ENCODE results near the gene KIF26B. TPM values are rescaled to one million over a fixed set of nuclear protein-coding genes. Genes with fewer than 3 reads are reported as not detected.

KIF26B gene
- total RNA-seq, 1 donor from 2014 or later, result 5.1 TPM

- DNase-seq (ENCODE audit: low spot score, unreplicated experiment), result no peak
- peaks cover 1% of the 10 kb centered on the region for H3K36me3 Mint-ChIP-seq (ENCODE audit: insufficient read depth)
- H3K4me3 Mint-ChIP-seq (ENCODE audit: low read depth), result no peak overlapping the region
- no peaks in the 10 kb centered on the region for H3K27me3 Mint-ChIP-seq
- TF ChIP-seq, protein P1, sequence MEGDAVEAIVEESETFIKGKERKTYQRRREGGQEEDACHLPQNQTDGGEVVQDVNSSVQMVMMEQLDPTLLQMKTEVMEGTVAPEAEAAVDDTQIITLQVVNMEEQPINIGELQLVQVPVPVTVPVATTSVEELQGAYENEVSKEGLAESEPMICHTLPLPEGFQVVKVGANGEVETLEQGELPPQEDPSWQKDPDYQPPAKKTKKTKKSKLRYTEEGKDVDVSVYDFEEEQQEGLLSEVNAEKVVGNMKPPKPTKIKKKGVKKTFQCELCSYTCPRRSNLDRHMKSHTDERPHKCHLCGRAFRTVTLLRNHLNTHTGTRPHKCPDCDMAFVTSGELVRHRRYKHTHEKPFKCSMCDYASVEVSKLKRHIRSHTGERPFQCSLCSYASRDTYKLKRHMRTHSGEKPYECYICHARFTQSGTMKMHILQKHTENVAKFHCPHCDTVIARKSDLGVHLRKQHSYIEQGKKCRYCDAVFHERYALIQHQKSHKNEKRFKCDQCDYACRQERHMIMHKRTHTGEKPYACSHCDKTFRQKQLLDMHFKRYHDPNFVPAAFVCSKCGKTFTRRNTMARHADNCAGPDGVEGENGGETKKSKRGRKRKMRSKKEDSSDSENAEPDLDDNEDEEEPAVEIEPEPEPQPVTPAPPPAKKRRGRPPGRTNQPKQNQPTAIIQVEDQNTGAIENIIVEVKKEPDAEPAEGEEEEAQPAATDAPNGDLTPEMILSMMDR (IDR thresholded peaks at IDR 0.05; ENCODE audit: unreplicated experiment), result no peak
- no peak overlapping the region for H3K27ac Mint-ChIP-seq
- H3K4me1 Mint-ChIP-seq (ENCODE audit: low read depth), result peaks cover 25% of the 10 kb centered on the region
- H3K9me3 Mint-ChIP-seq (ENCODE audit: low read depth), result peaks cover 4% of the 10 kb centered on the region
Observed at GRCh38 chr1:245184779-245185178, 30.0 kb downstream of the KIF26B start.

DNA sequence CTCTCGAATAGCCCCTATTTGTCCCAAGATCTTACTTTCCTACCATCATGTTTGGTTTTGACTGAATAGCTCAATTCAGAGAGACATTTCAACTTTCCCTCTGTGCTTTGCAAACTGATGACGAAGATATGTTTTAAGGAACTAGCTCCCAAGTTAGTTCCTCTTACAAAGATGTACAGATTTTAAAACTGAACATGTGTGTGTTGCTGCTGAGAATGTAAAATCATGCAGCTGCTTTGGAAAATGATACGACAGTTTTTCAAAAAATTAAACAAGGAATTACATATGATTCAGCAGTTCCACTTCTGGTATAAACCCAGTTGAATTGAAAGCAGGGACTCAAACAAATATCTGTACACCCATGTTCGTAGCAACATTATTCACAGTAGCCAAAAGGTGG is 33.6 kb downstream of the KIF26B start:
- peaks cover 1% of the 10 kb centered on the region for H3K36me3 Mint-ChIP-seq (ENCODE audit: insufficient read depth)
- peaks cover 4% of the 10 kb centered on the region for H3K9me3 Mint-ChIP-seq (ENCODE audit: low read depth)
- DNase-seq (ENCODE audit: low spot score, unreplicated experiment), result no peak
- no peak overlapping the region for H3K4me3 Mint-ChIP-seq (ENCODE audit: low read depth)
- H3K27ac Mint-ChIP-seq, result no peak overlapping the region
- no peaks in the 10 kb centered on the region for H3K27me3 Mint-ChIP-seq
- peaks cover 7% of the 10 kb centered on the region for H3K4me1 Mint-ChIP-seq (ENCODE audit: low read depth)
- TF ChIP-seq, protein P1 (IDR thresholded peaks at IDR 0.05; ENCODE audit: unreplicated experiment), result no peak

GRCh38 chr1:245195398-245195797 is 40.6 kb downstream of the KIF26B start:
- Mint-ChIP-seq H3K4me1 (ENCODE audit: low read depth) (no peaks in the 10 kb centered on the region), H3K27me3 (no peaks in the 10 kb centered on the region), H3K4me3 (ENCODE audit: low read depth) (no peak overlapping the region), H3K9me3 (ENCODE audit: low read depth) (no peaks in the 10 kb centered on the region), H3K36me3 (ENCODE audit: insufficient read depth) (no peaks in the 10 kb centered on the region), H3K27ac (no peak overlapping the region)
- TF ChIP-seq, protein P1 (IDR thresholded peaks at IDR 0.05; ENCODE audit: unreplicated experiment), result no peak
- DNase-seq (ENCODE audit: low spot score, unreplicated experiment), result no peak

DNA sequence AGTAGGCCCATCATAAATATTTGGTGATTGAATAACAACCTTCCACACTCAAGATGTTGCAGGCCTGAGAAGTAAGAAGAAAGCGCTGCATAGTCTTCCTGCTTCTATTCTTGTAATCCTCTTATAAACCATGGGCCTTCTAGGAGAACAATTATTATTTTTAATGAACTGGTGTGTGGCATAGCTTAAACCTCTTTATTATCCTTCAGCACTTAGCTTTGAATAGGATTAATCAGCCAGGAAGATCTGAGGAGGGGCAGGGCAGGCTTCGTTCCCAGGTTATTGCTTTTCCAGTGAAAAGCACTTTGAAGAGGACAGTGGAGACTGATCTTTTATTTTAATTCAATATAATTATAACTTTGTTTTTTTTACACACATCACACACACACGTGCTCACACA is 42.3 kb downstream of the KIF26B start:
- TF ChIP-seq, protein P1 (IDR thresholded peaks at IDR 0.05; ENCODE audit: unreplicated experiment), result no peak
- DNase-seq (ENCODE audit: low spot score, unreplicated experiment), result no peak
- no peaks in the 10 kb centered on the region for H3K9me3 Mint-ChIP-seq (ENCODE audit: low read depth)
- no peaks in the 10 kb centered on the region for H3K4me1 Mint-ChIP-seq (ENCODE audit: low read depth)
- no peaks in the 10 kb centered on the region for H3K36me3 Mint-ChIP-seq (ENCODE audit: insufficient read depth)
- H3K4me3 Mint-ChIP-seq (ENCODE audit: low read depth), result no peak overlapping the region
- no peaks in the 10 kb centered on the region for H3K27me3 Mint-ChIP-seq
- no peak overlapping the region for H3K27ac Mint-ChIP-seq

DNA sequence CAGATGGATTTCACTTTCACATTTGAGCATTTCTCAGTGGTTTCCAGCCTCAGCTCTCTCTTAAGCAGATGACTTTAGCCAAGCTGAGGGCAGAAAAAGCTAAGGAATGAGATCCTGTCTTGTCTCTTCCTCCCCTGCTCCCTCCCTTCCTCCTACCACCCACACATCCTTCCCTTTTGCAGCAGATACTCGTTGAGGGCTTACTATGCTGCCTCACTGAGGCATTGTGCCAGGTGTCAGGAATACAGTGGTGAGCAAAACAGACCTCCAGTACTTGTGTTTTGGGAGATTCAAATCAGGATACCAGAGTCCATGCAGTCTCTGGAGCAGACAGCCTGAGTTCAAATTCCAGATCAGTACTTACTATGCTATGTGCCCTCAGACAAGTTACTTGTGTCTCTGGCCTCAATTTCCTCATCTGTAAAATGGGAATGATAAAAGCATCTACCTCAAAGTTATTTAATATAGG is 43.2 kb downstream of the KIF26B start:
- no peaks in the 10 kb centered on the region for H3K36me3 Mint-ChIP-seq (ENCODE audit: insufficient read depth)
- DNase-seq (ENCODE audit: low spot score, unreplicated experiment), result no peak
- no peaks in the 10 kb centered on the region for H3K27me3 Mint-ChIP-seq
- H3K4me1 Mint-ChIP-seq (ENCODE audit: low read depth), result no peaks in the 10 kb centered on the region
- TF ChIP-seq, protein P1 (IDR thresholded peaks at IDR 0.05; ENCODE audit: unreplicated experiment), result no peak
- no peaks in the 10 kb centered on the region for H3K9me3 Mint-ChIP-seq (ENCODE audit: low read depth)
- no peak overlapping the region for H3K27ac Mint-ChIP-seq
- H3K4me3 Mint-ChIP-seq (ENCODE audit: low read depth), result no peak overlapping the region

All from progenitor cell of endocrine pancreas (in vitro differentiated cells).